A673 (cell line): Measurements from ENCODE around the gene DENND2C. TPM values are rescaled to one million over a fixed set of nuclear protein-coding genes. Genes with fewer than 3 reads are reported as not detected.

Experiments
- BruUV-seq: library from RNA; stranded (reverse); fragments of 400-500 nt; replicated peaks from 2 replicates; lab custom pipeline; 2021; lab: Mats Ljungman, UMichigan
- CTCF ChIA-PET: fragments of 300-600 bp; sonication (Branson Sonifier 250); formaldehyde crosslinking; loops from one replicate; lab custom pipeline; 2022; ENCODE audit warnings: antibody characterized with exemption; lab: Charles Lee
- POLR2A ChIA-PET: fragments of 300-600 bp; sonication (Branson Sonifier 250); formaldehyde crosslinking; loops from one replicate; lab custom pipeline; 2022; ENCODE audit warnings: antibody characterized with exemption; ENCODE audit not compliant: low non-redundant PET; lab: Charles Lee
- DNase-seq: peaks from one replicate; pipeline ENCODE4 v3.0.0-alpha.2; 2015; ENCODE audit warnings: low spot score
- H3K27ac ChIP-seq: fragments of 200-600 bp; sonication (generic); 2 replicates; pipeline ENCODE4 v1.5.1; 2016; ENCODE audit warnings: mixed run types, low read depth, mild to moderate bottlenecking, mixed read lengths, antibody characterized with exemption, low read length; ENCODE audit not compliant: poor library complexity, severe bottlenecking
- H3K27me3 ChIP-seq: fragments of 200-600 bp; sonication (generic); replicated peaks from 2 replicates; pipeline ENCODE4 v1.6.1; 2017; ENCODE audit warnings: mixed run types, low read depth, mild to moderate bottlenecking, mixed read lengths, antibody characterized with exemption, low read length; ENCODE audit not compliant: insufficient read depth, poor library complexity
- H3K36me3 ChIP-seq: fragments of 200-600 bp; sonication (generic); 2 replicates; pipeline ENCODE4 v1.6.1; 2016; ENCODE audit warnings: mixed run types, mild to moderate bottlenecking, mixed read lengths, antibody characterized with exemption, low read length; ENCODE audit not compliant: insufficient read depth, poor library complexity, severe bottlenecking
- H3K4me1 ChIP-seq: fragments of 200-600 bp; sonication (generic); 2 replicates; pipeline ENCODE4 v1.6.1; 2017; ENCODE audit warnings: mixed run types, mild to moderate bottlenecking, mixed read lengths, antibody characterized with exemption, low read length; ENCODE audit not compliant: insufficient read depth, poor library complexity, severe bottlenecking
- H3K4me3 ChIP-seq: fragments of 200-600 bp; sonication (generic); 2 replicates; pipeline ENCODE4 v1.5.1; 2016; ENCODE audit warnings: low read depth, mixed run types, mild to moderate bottlenecking, mixed read lengths, low read length; ENCODE audit not compliant: poor library complexity, severe bottlenecking
- H3K9me3 ChIP-seq: fragments of 200-600 bp; sonication (generic); 2 replicates; pipeline ENCODE4 v1.6.1; 2016; ENCODE audit warnings: mixed run types, low read depth, mild to moderate bottlenecking, mixed read lengths, antibody characterized with exemption, low read length; ENCODE audit not compliant: poor library complexity, severe bottlenecking
- CTCF ChIP-seq: fragments of 300-800, 200-600 bp; sonication (generic); conservative IDR thresholded peaks from 2 replicates; pipeline ENCODE4 v1.5.1; 2017; ENCODE audit warnings: low read depth, mild to moderate bottlenecking, antibody characterized with exemption, low read length, moderate library complexity, mixed read lengths
- EZH2 ChIP-seq: fragments of 200-600 bp; sonication (generic); IDR thresholded peaks from 2 replicates; pipeline ENCODE4 v1.6.1; 2017; ENCODE audit warnings: borderline replicate concordance, low read depth, mild to moderate bottlenecking, mixed read lengths, antibody characterized with exemption, low read length; ENCODE audit not compliant: poor library complexity, severe bottlenecking
- intact Hi-C: fragments of 100-400 bp; cut with micrococcal nuclease; formaldehyde crosslinking; loops from one replicate; pipeline ENCODE4 v1.10.0; 2022; ENCODE audit not compliant: unreplicated experiment
- total RNA-seq: library from RNA; stranded (reverse); gene quantifications from 2 replicates; pipeline ENCODE4 v1.2.3, GENCODE V29; 2021

The DENND2C gene
- total RNA-seq, 1 experiment from 2014 or later: 1.9 TPM

- H3K27ac ChIP-seq: no peak overlapping the region
- H3K36me3 ChIP-seq: no peaks in the 10 kb centered on the region
- H3K9me3 ChIP-seq: no peaks in the 10 kb centered on the region
- TF ChIP-seq CTCF (no peak), EZH2 (no peak)
- no peak for DNase-seq
- no peaks in the 10 kb centered on the region for H3K27me3 ChIP-seq
- no peaks in the 10 kb centered on the region for H3K4me1 ChIP-seq
- ChIA-PET POLR2A (no interaction called here), CTCF (interaction anchor here (0.6 kb wide), 1 partner anchor 9 kb away, joined by 3 read pairs; no protein-coding TSS in a partner anchor)
- H3K4me3 ChIP-seq: no peak overlapping the region
- BruUV-seq: no TSS peak
- intact Hi-C loops: no loop called here
Measured at GRCh38 chr1:114551400-114551799, 118.4 kb downstream of the DENND2C start.

DNA sequence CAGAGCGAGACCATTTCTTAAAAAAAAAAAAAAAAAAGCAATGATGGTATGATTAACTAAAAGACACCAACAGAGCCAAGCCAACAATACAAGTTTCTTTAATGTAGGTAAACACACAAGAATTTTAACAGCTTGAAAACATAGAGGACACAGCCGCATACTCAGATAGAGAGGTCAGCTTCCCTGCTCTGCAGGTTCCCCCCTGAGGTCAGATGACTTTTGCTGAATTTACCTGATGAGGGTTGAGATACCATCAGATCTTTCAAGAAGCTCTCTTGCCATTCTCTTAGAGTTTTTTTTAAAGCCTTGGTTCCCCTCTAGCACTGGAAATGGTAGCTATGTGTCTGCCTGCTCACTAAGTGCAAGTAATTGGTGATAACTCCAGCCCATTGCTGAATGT, 119.5 kb downstream of the DENND2C start:
- H3K4me1 ChIP-seq: no peaks in the 10 kb centered on the region
- no TSS peak for BruUV-seq
- H3K9me3 ChIP-seq: no peaks in the 10 kb centered on the region
- intact Hi-C loops: no loop called here
- CTCF ChIA-PET: no interaction called here
- no peak overlapping the region for H3K27ac ChIP-seq
- H3K4me3 ChIP-seq: no peak overlapping the region
- TF ChIP-seq CTCF (no peak), EZH2 (no peak)
- no peaks in the 10 kb centered on the region for H3K27me3 ChIP-seq
- DNase-seq: no peak
- POLR2A ChIA-PET: no interaction called here
- H3K36me3 ChIP-seq: no peaks in the 10 kb centered on the region

DNA sequence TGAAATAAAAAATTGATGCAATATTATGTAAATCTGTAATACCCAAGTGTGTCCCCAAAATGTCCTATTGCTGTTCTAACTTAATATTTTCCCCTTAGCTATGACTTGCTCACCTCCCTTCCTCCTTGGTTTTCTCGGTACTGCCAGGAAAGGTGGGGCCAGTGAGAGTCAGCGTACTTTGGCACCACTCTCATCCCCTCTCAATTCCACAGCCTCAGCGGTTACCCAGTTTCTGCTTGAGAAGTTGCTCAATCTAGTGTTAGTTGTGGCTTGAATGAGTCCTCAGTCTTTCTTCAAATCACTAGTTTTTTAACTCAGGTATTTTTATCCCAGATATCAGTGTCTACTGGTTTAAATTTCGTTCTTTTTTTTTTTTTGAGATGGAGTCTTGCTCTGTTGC, 120.7 kb downstream of the DENND2C start:
- Histone ChIP-seq H3K9me3 (no peaks in the 10 kb centered on the region), H3K36me3 (no peaks in the 10 kb centered on the region), H3K4me3 (no peak overlapping the region), H3K27ac (no peak overlapping the region), H3K4me1 (no peaks in the 10 kb centered on the region), H3K27me3 (no peaks in the 10 kb centered on the region)
- no peak for TF ChIP-seq CTCF
- ChIA-PET CTCF (interaction anchor here (0.6 kb wide), 1 partner anchor 326 kb away, joined by 5 read pairs; no protein-coding TSS in a partner anchor), POLR2A (no interaction called here)
- no TSS peak for BruUV-seq
- intact Hi-C loops: no loop called here
- DNase-seq: no peak
